A549 treated with dexamethasone at 1 μM for 4 hours (cell line): ENCODE results near the gene OSER1. TPM values are rescaled to one million over a fixed set of nuclear protein-coding genes. Genes with fewer than 3 reads are reported as not detected.

Experiments used
- total RNA-seq: library from RNA; stranded (reverse); fragments of 200-300 nt; extraction: Qiagen RNA extraction; gene quantifications from 5 replicates; pipeline ENCODE4 v1.2.3, GENCODE V29; 2022

Gene OSER1
- total RNA-seq = 46.9 to 52.5 TPM (median 50.1 TPM) in 5 replicates

DNA sequence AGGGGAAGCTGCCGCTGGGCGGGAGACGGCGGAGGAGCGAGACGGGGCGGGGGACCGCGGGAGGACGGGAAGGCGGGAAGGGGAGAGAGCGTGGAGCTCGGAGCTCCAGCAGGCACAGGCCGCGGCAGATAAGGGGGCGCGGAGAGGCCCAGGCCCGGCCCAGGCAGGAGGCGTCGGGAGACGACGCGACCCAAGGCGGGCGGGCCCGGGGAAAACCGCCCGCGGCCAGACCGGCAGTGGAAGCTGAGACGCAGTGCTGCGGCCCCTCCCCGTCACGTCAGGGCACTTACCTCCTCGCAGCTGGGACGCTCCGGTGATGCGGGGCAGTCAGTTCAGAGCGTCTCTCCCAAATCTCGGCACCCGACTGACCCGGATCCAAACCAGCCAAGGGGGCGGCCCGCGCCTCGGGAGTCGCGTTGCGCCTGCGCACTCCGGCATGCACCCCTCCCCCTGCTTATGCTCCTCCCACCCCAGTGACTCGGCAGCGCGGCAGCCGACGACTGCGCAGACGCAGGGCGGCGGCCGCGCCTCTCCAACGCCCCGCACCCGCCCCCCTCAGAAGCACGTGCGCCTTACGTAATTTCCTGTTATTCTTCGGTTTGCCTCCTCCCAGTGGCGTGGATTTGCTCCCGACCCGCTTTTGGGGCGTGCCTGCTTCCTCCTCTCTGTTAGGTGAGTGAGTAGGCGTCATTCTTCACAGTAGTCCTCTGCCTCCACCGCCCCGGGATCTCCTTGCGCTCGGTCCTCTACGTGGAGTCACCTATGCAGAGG, at the start of gene OSER1:
TSS of gene OSER1 (minus strand) at position 366 of the 771 bp plus-strand sequence. CDS start 3,814 bp downstream, outside the sequence.

DNA sequence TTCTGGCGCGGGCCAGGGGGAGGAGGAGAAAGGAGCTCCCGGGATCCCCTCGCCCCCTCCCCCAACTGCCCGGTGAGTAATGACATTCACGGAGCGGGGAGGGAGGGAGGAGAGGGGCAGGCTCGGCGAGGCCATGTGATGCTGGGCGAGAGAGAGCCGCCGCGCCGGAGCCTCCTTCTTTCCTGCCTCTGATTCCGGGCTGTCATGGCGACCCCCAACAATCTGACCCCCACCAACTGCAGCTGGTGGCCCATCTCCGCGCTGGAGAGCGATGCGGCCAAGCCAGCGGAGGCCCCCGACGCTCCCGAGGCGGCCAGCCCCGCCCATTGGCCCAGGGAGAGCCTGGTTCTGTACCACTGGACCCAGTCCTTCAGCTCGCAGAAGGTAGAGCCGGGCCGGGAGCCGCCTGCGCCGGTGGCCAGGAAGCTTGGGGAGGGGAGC, 36.6 kb upstream of the OSER1 start, which contains the start of gene GDAP1L1:
TSS of gene GDAP1L1 (plus strand) at position 178 of the 441 bp plus-strand sequence. CDS start at position 205, 27 bp downstream.

DNA sequence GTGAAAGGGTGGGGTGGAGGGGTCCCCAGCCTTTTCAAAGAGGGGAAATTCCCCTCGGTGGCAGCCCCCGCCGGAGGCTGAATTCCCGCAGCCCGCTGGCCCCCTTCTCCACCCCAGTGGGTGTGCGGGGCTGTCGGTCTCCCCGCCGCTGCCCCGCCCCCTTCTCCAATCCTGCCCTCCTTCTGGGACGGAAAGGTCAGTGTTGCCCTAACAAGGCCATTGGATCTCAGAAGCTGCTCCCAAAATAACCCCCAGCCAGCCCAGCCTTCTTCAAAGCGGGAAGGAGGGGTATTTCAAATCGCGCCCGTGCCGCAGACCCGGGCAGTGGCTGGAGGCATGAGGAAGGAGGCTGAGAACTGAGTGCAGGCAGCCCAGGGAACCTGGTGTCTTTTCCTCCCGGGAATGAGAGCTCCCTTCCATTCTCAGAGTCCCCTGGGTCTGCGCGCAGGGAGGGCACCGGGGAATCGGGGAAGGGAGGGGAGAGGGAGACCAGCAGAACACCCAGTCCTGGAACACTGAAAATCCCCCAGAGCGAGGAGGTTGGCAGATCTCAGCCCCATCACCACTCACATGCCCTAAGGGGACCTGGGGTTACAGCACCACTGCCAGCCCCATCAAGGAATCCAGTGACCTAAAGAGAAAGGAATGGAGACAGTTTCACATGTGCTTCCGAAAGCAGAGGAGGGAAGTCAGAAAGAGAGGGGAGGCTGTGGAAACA, 23.4 kb downstream of the OSER1 start, which contains the start of gene JPH2:
TSS of gene JPH2 (minus strand) at position 135 of the 718 bp plus-strand sequence. CDS start 483 bp downstream, outside the sequence.

Other genes starting within 250 kb of the OSER1 start
- 5.8 to 9.0 TPM (median 6.8 TPM) in 5 replicates for gene JPH2, start 23.6 kb downstream of the OSER1 start, total RNA-seq
- 0.06 to 0.07 TPM in 2 of 5 replicates, not detected in the others for gene GDAP1L1, start 36.5 kb upstream of the OSER1 start, total RNA-seq
- 8.2 to 11.9 TPM (median 11.4 TPM) in 5 replicates for gene FITM2, start 100.4 kb upstream of the OSER1 start, total RNA-seq
- 0.16 to 0.56 TPM (median 0.19 TPM) in 5 replicates for gene R3HDML, start 126.3 kb upstream of the OSER1 start, total RNA-seq
- gene HNF4A, start 144.9 kb upstream of the OSER1 start, total RNA-seq = 15.0 to 26.0 TPM (median 23.4 TPM) in 5 replicates